ENCODE data around the gene TBXAS1. TPM values are rescaled to one million over a fixed set of nuclear protein-coding genes. Genes with fewer than 3 reads are reported as not detected.
A peak's percentile ranks its signal among the peaks of the same experiment; 100 is the strongest.

The TBXAS1 gene
- total RNA-seq, 2 experiments from 2014 or later: 4.8 to 5.3 TPM

GRCh38 chr7:139846297-139846696, 17.2 kb downstream of the TBXAS1 start:
- H3K36me3 Mint-ChIP-seq: peaks cover 3% of the 10 kb centered on the region
- ChIA-PET POLR2A (no interaction called here), CTCF (no interaction called here)
- no peak overlapping the region for H3K27ac Mint-ChIP-seq
- no peak overlapping the region for H3K4me3 Mint-ChIP-seq
- H3K4me1 Mint-ChIP-seq (ENCODE audit: low read depth): peaks cover 3% of the 10 kb centered on the region
- intact Hi-C loops (cut with micrococcal nuclease): no loop called here
- H3K27me3 Mint-ChIP-seq: no peaks in the 10 kb centered on the region
- peaks cover 5% of the 10 kb centered on the region for H3K9me3 Mint-ChIP-seq
- no peak for DNase-seq

GRCh38 chr7:139848274-139848673, 19.2 kb downstream of the TBXAS1 start:
- no peak overlapping the region for H3K27ac Mint-ChIP-seq
- H3K27me3 Mint-ChIP-seq: no peaks in the 10 kb centered on the region
- peaks cover 3% of the 10 kb centered on the region for H3K36me3 Mint-ChIP-seq
- H3K9me3 Mint-ChIP-seq: peaks cover 5% of the 10 kb centered on the region
- DNase-seq: no peak
- no peak overlapping the region for H3K4me3 Mint-ChIP-seq
- ChIA-PET POLR2A (no interaction called here), CTCF (interaction anchor here (1.4 kb wide), 1 partner anchor 414 kb away, joined by 3 read pairs; no protein-coding TSS in a partner anchor)
- intact Hi-C loops (cut with micrococcal nuclease): no loop called here
- no peaks in the 10 kb centered on the region for H3K4me1 Mint-ChIP-seq (ENCODE audit: low read depth)

DNA sequence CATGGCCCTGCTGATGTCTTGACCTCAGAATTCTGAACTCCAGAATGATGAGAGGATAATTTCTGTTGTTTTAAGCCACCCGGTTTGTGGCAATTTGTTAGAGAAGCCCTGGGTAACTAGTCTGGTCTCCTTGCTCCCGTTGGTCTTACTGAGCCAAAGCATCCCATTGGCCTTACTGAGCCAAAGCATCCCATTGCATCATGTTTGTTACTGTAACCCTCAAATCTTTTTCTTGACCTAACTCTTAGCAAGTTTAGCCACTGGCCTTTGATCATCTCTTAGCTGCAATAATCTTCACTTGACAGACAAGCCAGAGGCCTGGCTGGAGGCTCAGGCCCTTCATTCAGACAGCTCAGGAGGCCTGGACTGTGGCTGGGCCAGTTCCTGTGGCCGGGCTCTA, 21.8 kb downstream of the TBXAS1 start:
- Mint-ChIP-seq H3K27ac (no peak overlapping the region), H3K27me3 (no peaks in the 10 kb centered on the region), H3K4me3 (no peak overlapping the region), H3K4me1 (ENCODE audit: low read depth) (peaks cover 20% of the 10 kb centered on the region), H3K9me3 (peaks cover 5% of the 10 kb centered on the region), H3K36me3 (peaks cover 3% of the 10 kb centered on the region)
- POLR2A ChIA-PET: interaction anchor here (0.6 kb wide), 1 partner anchor 96 kb away, joined by 4 read pairs; no protein-coding TSS in a partner anchor
- intact Hi-C loops (cut with micrococcal nuclease): no loop called here
- no peak for DNase-seq
- CTCF ChIA-PET: no interaction called here

DNA sequence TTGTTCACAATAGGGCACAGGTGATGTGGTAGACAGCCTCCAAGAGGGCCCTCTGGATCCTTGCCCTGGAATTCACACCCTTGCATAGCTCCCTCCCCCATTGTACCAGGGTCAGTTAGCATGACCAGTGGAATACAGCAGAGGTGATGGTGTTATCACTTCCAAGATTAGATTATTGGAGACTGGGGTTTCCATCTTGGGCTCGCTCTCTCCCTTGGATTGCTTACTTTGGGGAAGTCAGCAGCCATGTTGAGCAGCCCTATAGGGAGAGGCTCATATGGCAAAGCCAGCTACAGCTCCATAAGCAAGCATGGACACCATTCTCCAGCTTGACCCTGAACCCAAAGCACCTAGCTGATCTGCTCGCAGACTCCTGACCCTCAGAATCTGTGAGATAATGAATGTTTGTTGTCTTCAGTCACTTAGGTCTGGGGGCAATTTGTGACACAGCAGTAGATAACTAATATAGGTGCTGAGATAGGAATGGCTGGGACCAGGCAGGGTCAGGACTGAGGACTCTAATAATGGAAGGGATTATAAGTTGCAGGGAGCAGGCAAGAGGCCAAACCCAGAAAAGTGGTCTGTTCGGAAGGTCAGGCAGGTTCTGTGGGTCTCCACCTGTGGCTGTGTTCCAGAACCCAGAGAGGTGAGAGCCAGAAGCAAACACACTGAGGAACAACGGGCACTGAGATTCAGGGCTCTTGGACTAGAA, 22.9 kb downstream of the TBXAS1 start:
- Mint-ChIP-seq H3K4me1 (ENCODE audit: low read depth) (peaks cover 25% of the 10 kb centered on the region), H3K4me3 (no peak overlapping the region), H3K27ac (no peak overlapping the region), H3K36me3 (peaks cover 3% of the 10 kb centered on the region), H3K27me3 (no peaks in the 10 kb centered on the region), H3K9me3 (peaks cover 5% of the 10 kb centered on the region)
- POLR2A ChIA-PET: no interaction called here
- CTCF ChIA-PET: no interaction called here
- DNase-seq: no peak
- intact Hi-C loops (cut with micrococcal nuclease): no loop called here

- POLR2A ChIA-PET: no interaction called here
- CTCF ChIA-PET: no interaction called here
- Mint-ChIP-seq H3K9me3 (peaks cover 5% of the 10 kb centered on the region), H3K36me3 (peaks cover 5% of the 10 kb centered on the region), H3K4me1 (ENCODE audit: low read depth) (peaks cover 25% of the 10 kb centered on the region), H3K27ac (no peak overlapping the region), H3K4me3 (no peak overlapping the region), H3K27me3 (no peaks in the 10 kb centered on the region)
- intact Hi-C loops (cut with micrococcal nuclease): no loop called here
- DNase-seq: no peak
These were observed 23.4 kb downstream of the TBXAS1 start for GRCh38 chr7:139852482-139852845.

DNA sequence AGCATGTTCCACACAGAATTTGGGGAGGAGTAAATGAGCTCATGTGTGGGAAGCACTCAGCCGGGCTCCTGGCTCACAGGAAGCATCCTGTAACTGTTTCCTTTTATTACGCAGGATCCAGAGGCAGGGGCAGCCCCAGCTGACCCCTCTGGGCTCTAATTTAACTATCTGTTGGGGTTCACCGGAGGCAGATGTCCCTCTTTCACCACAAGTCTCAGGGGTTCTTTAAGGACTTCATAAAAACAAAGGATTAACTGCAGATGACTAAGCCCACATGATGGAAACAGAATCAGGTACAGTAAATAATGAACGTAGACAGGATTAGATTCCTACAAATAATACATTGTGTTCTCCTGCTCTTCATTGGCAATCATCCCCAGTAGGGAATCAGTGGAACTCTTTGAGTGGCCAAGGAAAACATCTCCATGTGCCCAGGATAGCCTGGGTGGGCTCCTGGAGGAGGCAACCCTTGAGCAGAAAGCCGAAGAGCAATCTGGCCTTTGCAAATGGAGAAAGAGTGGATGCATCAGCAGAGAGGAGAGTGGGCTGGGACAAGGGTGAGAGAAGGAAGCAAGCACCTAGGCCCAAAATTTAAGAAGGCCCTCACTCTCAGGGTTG, 24.6 kb downstream of the TBXAS1 start:
- Mint-ChIP-seq H3K27me3 (no peaks in the 10 kb centered on the region), H3K36me3 (peaks cover 2% of the 10 kb centered on the region), H3K4me3 (no peak overlapping the region), H3K9me3 (no peaks in the 10 kb centered on the region), H3K27ac (no peak overlapping the region), H3K4me1 (ENCODE audit: low read depth) (peaks cover 25% of the 10 kb centered on the region)
- ChIA-PET POLR2A (no interaction called here), CTCF (no interaction called here)
- no peak for DNase-seq
- intact Hi-C loops (cut with micrococcal nuclease): loop anchor here (2.0 kb wide), 1 partner anchor 23 kb away; no protein-coding TSS in a partner anchor

DNA sequence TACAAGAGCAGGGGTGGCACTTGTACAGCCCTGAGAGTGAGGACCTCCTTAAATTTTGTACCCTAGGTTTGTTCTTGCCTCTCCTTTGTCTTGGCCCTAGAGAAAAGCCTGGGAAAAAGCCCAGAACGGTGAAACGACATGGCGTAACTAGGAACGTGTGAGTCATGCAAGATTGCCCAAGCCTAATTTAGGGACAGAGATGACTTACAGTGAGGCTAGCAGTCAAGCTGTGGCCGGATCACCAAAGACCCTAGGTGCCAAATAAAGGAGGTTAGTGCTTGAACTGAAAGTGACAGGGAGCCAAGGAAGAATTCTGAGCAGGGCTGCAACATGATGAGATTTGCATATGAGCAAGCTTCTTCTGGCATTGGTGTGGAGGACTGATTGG, 25.1 kb downstream of the TBXAS1 start:
- Mint-ChIP-seq H3K27me3 (no peaks in the 10 kb centered on the region), H3K4me1 (ENCODE audit: low read depth) (peaks cover 25% of the 10 kb centered on the region), H3K36me3 (peaks cover 2% of the 10 kb centered on the region), H3K4me3 (no peak overlapping the region), H3K27ac (no peak overlapping the region), H3K9me3 (no peaks in the 10 kb centered on the region)
- CTCF ChIA-PET: no interaction called here
- DNase-seq: peak; percentile 27
- intact Hi-C loops (cut with micrococcal nuclease): loop anchor here (2.0 kb wide), 1 partner anchor 23 kb away; no protein-coding TSS in a partner anchor
- POLR2A ChIA-PET: no interaction called here

GRCh38 chr7:139854803-139855497, 25.9 kb downstream of the TBXAS1 start:
- intact Hi-C loops (cut with micrococcal nuclease): loop anchor here (2.0 kb wide), 1 partner anchor 24 kb away; no protein-coding TSS in a partner anchor
- Mint-ChIP-seq H3K27me3 (no peaks in the 10 kb centered on the region), H3K9me3 (no peaks in the 10 kb centered on the region), H3K27ac (peak overlapping the region; percentile 69), H3K36me3 (peaks cover 2% of the 10 kb centered on the region), H3K4me1 (ENCODE audit: low read depth) (peaks cover 25% of the 10 kb centered on the region), H3K4me3 (no peak overlapping the region)
- ChIA-PET POLR2A (interaction anchor here (1.3 kb wide), 1 partner anchor 77 kb away, joined by 3 read pairs; the partner anchor contains the start of gene HIPK2), CTCF (no interaction called here)
- no peak for DNase-seq

- intact Hi-C loops (cut with micrococcal nuclease): loop anchor here (2.0 kb wide), 1 partner anchor 25 kb away; no protein-coding TSS in a partner anchor
- H3K27ac Mint-ChIP-seq: peak overlapping the region; percentile 69
- no peaks in the 10 kb centered on the region for H3K27me3 Mint-ChIP-seq
- no peaks in the 10 kb centered on the region for H3K9me3 Mint-ChIP-seq
- ChIA-PET CTCF (no interaction called here), POLR2A (interaction anchor here (1.3 kb wide), 1 partner anchor 78 kb away, joined by 3 read pairs; the partner anchor contains the start of gene HIPK2)
- H3K36me3 Mint-ChIP-seq: peaks cover 2% of the 10 kb centered on the region
- no peak overlapping the region for H3K4me3 Mint-ChIP-seq
- peak; percentile 45 for DNase-seq
- H3K4me1 Mint-ChIP-seq (ENCODE audit: low read depth): peaks cover 25% of the 10 kb centered on the region
These were observed 26.6 kb downstream of the TBXAS1 start for GRCh38 chr7:139855498-139856270.

GRCh38 chr7:139857791-139858190, 28.7 kb downstream of the TBXAS1 start:
- ChIA-PET CTCF (no interaction called here), POLR2A (no interaction called here)
- Mint-ChIP-seq H3K27me3 (peaks cover 7% of the 10 kb centered on the region), H3K36me3 (peaks cover 2% of the 10 kb centered on the region), H3K4me3 (no peak overlapping the region), H3K4me1 (ENCODE audit: low read depth) (peaks cover 25% of the 10 kb centered on the region), H3K27ac (no peak overlapping the region), H3K9me3 (no peaks in the 10 kb centered on the region)
- no peak for DNase-seq
- intact Hi-C loops (cut with micrococcal nuclease): no loop called here

DNA sequence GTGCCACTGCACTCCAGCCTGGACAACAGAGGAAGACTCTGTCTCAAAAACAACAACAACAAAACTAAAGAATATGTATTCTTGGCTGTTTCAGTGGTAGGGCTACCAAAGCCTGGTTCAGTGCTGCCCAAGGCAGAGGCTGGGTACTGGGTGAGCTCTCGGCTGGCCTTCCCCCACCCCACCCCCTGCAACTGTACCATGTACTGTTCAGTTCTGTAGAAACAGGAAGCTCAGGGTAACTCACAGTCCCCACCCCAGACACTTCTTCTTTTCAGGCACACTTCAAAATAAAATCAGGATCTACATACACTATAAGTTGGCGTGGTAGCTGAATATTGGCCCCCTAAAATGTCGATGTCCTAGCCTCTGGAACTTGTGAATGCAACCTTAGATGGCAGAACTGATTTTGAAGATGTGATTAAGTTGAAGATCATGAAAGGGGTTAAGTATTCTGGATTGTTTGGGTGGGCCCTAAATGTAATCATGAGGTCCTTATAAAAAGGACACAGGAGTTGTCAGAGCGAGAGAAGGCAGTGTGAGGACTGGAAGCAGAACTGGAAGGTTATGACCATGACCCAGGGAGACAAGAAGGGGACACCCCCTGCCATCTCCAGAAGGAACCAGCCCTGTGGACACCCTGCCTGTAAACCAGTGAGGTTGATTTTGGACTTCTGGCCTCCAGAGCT, 31.2 kb downstream of the TBXAS1 start:
- intact Hi-C loops (cut with micrococcal nuclease): no loop called here
- Mint-ChIP-seq H3K36me3 (peaks cover 7% of the 10 kb centered on the region), H3K4me3 (no peak overlapping the region), H3K27me3 (peaks cover 7% of the 10 kb centered on the region), H3K4me1 (ENCODE audit: low read depth) (peaks cover 10% of the 10 kb centered on the region), H3K9me3 (peaks cover 15% of the 10 kb centered on the region), H3K27ac (no peak overlapping the region)
- ChIA-PET POLR2A (no interaction called here), CTCF (no interaction called here)
- no peak for DNase-seq

Data from activated CD4-positive, alpha-beta memory T cell treated with anti-CD3 and anti-CD28 coated beads for 36 hours (primary cell).